ENCODE results near the gene CYP27C1.

CYP27C1 gene

DNA sequence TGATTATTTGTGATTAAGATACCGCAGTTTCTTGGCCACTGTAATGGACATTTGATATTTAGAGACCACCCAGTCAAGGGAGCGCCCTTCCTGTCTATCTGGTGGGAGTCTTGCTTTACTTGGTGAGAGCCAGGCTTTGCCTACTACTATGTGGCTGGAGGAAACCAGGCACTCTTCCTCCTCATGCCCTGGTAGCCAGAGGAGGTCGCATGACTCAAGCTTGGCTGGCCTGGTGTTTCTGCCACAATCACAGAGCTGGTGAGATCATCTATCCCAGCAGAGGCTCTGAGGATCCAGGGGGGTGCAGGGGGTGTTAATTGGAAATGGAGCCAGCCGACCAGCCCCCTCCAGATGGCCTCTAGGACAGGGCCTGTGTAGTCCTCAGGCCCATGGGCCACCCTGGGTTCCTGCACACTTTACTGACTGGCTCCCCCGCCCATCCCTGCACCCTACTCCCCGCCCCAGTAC lies 66.4 kb downstream of the CYP27C1 start:
- Mint-ChIP-seq H3K9me3 (no peaks in the 10 kb centered on the region), H3K27me3 (ENCODE audit: low read depth) (peaks cover 2% of the 10 kb centered on the region), H3K27ac (no peak overlapping the region), H3K4me3 (no peak overlapping the region), H3K4me1 (ENCODE audit: low read depth) (no peaks in the 10 kb centered on the region), H3K36me3 (ENCODE audit: low read depth) (no peaks in the 10 kb centered on the region)
- DNase-seq (ENCODE audit: low spot score): no peak

DNA sequence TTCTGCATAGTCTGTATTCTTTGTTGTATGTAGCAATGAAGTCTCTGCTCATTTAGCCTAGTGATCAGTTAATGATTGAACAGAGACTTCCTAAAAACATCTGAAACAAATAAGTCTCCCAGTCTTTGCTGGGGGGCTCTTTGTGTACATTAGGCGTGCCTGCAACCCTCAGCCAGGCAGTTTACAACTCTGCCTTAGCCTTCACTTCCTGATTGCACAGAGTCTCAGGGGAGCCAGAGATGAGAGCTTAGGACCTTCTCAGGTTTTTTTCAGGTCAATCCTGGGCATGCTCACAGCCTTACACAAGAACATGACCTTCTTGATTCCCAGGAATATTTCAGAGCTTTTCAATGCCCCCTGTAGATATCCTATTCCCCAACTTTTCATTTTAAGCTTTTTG lies 69.1 kb downstream of the CYP27C1 start:
- H3K36me3 Mint-ChIP-seq (ENCODE audit: low read depth): no peaks in the 10 kb centered on the region
- DNase-seq (ENCODE audit: low spot score): no peak
- peaks cover 2% of the 10 kb centered on the region for H3K27me3 Mint-ChIP-seq (ENCODE audit: low read depth)
- H3K9me3 Mint-ChIP-seq: no peaks in the 10 kb centered on the region
- H3K4me1 Mint-ChIP-seq (ENCODE audit: low read depth): no peaks in the 10 kb centered on the region
- no peak overlapping the region for H3K4me3 Mint-ChIP-seq
- no peak overlapping the region for H3K27ac Mint-ChIP-seq

DNA sequence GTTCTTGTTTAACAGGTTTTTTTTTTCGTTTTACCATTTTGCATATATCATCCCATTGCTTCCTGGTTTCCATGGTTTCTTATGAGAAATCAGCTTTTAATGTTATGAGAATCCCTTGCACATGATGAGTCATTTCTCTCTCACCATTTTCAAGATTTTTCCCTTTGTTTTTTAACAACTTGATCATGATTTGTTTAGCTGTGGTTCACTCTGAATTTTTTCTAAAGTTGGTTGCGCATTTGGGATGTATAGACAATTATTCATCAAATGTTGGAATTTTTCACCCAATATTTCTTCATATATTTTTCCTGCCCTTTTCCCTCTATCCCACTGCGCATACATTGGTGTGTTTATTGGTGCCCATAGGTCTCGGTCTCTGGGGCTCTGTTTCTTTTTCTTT lies 70.7 kb downstream of the CYP27C1 start:
- DNase-seq (ENCODE audit: low spot score): no peak
- no peaks in the 10 kb centered on the region for H3K36me3 Mint-ChIP-seq (ENCODE audit: low read depth)
- H3K27me3 Mint-ChIP-seq (ENCODE audit: low read depth): peaks cover 3% of the 10 kb centered on the region
- H3K27ac Mint-ChIP-seq: no peak overlapping the region
- H3K4me3 Mint-ChIP-seq: no peak overlapping the region
- H3K4me1 Mint-ChIP-seq (ENCODE audit: low read depth): no peaks in the 10 kb centered on the region
- no peaks in the 10 kb centered on the region for H3K9me3 Mint-ChIP-seq

DNA sequence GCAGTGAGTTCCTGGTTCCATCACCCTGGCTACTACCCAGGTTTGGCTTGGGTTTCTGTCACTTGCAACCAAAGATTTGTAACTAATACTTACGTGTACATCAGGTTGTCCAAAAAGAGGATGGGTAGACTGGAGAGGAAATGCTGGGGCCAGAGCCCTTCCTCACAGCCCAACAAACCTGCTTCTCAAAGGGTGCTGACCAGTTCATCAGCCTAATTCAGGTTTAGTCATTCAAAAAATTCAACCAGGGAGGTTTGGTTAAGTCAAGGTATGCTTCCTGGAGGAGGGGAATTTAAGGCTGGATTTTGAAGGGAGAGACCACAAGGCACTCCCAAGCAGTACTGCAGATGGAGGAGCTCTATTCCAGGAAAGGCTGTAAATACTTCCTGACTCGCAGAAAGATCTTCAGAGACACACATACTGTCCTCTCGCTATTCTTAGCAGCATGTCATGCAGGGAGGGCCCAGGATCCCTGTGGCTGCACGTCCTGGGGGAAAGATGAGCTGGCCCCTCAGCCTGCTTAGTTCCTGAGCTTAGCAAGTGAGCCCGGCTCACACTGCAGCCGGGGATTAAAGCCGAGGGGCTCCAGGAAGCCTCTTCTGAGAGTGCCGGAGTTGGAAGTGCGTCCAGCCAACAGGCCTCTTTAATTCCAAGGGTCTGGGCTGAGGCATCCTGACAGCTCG lies 73.1 kb downstream of the CYP27C1 start:
- DNase-seq (ENCODE audit: low spot score): no peak
- Mint-ChIP-seq H3K27me3 (ENCODE audit: low read depth) (peaks cover 3% of the 10 kb centered on the region), H3K27ac (no peak overlapping the region), H3K4me1 (ENCODE audit: low read depth) (no peaks in the 10 kb centered on the region), H3K9me3 (no peaks in the 10 kb centered on the region), H3K36me3 (ENCODE audit: low read depth) (no peaks in the 10 kb centered on the region), H3K4me3 (no peak overlapping the region)

DNA sequence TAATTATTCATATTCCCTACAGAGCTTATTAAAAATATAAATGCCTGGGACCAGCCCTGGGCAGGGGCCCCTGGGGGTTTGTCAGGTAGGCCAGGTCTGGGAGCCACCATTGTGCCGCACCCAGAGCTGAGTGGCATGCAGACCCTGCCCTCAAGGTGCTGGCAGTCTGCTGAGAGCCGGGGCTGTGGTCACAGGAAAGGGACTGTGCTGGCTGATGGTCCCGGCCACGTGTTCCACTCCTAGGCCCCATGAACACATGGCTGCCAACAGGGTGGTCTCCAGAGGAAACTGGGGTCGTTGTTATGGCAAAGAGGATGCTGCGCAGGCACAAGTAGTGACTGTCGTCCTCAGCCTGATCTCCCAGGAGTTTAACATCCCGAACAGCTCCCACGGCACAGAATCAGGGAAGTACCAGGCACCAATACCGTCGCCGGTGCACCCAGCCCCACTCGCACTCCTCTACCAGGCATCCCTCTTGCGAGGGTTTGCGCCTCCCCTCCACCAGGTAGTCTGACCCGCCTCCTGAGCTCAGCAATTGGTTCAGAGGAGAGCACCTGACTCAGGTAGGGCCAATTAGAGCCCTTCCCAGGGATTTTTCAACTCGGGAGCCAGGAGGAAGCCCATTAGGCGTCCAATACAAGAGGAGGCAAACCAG lies 73.9 kb downstream of the CYP27C1 start:
- Mint-ChIP-seq H3K4me3 (no peak overlapping the region), H3K9me3 (no peaks in the 10 kb centered on the region), H3K27me3 (ENCODE audit: low read depth) (peaks cover 6% of the 10 kb centered on the region), H3K27ac (no peak overlapping the region), H3K36me3 (ENCODE audit: low read depth) (no peaks in the 10 kb centered on the region), H3K4me1 (ENCODE audit: low read depth) (no peaks in the 10 kb centered on the region)
- DNase-seq (ENCODE audit: low spot score): no peak

DNA sequence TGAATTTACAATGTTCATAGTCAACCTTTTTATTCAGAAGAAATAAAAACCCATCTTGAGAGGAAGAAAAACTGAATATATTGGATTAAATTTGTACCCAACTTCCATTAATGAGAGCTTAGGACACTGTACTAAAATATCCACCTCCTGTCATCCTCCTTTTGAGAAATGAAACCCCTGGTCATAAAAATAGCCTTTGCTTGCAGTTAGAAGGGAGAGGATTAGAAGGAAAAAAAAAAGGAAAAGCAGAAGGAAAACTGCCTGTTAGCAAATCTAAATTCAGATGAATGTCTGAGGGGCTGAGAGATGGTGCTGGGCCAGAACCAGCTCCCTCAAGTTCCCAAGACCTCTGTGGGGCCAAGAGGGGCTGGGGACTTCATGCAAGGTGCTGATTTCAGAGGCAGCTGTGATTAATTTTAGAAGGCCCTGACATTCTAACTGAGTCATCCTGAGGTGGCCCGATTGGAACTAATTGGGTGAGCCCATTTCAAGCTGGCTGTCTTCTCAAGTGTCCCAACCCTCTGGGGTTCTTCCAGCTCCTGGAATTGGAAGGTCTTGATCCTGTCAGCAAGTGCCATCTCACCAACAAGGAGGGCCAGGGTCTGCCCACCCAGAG lies 74.7 kb downstream of the CYP27C1 start:
- no peak for DNase-seq (ENCODE audit: low spot score)

DNA sequence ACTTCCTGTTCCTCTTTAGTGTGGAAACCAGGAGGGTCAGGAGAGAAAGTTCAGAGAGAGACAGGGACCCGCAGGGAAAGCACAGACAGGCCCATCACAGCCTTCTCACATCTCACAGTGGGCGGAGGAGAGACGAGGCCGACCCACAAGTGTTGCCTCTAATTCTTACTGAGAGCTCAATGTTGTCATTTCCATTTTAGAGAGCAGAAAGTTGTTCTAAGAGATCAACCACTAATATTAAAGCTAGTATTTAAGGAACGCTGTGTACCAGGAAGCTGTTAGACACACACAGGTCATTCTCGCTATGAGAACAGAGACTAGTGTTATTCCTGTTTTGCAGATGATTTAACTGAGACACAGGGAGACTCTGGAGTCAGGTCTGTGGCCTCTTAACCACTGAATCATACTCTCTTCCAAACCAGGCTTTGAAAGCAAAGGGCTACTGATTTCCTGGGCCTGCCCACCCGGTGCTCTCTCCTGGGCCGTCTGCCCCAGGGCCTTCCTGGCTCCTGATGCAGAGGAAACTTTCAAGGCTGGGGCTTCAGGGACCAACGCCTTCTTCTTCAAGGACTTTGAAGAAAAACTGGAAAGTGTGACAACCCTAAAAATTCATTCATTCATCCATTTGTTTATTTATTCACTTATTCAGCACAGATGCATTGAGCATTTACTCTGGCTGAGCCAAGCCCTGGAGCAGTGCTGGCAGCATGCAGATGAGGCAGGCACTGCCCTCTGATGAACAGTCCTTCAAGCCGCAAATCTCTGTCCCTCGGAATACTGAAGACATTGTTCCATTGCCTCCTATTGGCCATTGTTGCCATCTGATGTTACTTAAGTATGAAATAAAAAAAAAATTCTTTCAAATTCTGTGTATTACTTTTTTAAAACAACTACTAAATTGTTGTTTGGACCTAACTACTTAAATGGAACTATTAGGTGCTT lies 76.0 kb downstream of the CYP27C1 start:
- H3K27ac Mint-ChIP-seq: no peak overlapping the region
- H3K4me1 Mint-ChIP-seq (ENCODE audit: low read depth): no peaks in the 10 kb centered on the region
- no peak for DNase-seq (ENCODE audit: low spot score)
- no peaks in the 10 kb centered on the region for H3K9me3 Mint-ChIP-seq
- H3K4me3 Mint-ChIP-seq: no peak overlapping the region
- H3K36me3 Mint-ChIP-seq (ENCODE audit: low read depth): no peaks in the 10 kb centered on the region
- H3K27me3 Mint-ChIP-seq (ENCODE audit: low read depth): peaks cover 18% of the 10 kb centered on the region

More for the DNA sequence above, 74.7 kb downstream of the CYP27C1 start:
- H3K4me1 Mint-ChIP-seq (ENCODE audit: low read depth): no peaks in the 10 kb centered on the region
- peaks cover 8% of the 10 kb centered on the region for H3K27me3 Mint-ChIP-seq (ENCODE audit: low read depth)
- H3K9me3 Mint-ChIP-seq: no peaks in the 10 kb centered on the region
- no peak overlapping the region for H3K27ac Mint-ChIP-seq
- H3K36me3 Mint-ChIP-seq (ENCODE audit: low read depth): no peaks in the 10 kb centered on the region
- H3K4me3 Mint-ChIP-seq: no peak overlapping the region

DNA sequence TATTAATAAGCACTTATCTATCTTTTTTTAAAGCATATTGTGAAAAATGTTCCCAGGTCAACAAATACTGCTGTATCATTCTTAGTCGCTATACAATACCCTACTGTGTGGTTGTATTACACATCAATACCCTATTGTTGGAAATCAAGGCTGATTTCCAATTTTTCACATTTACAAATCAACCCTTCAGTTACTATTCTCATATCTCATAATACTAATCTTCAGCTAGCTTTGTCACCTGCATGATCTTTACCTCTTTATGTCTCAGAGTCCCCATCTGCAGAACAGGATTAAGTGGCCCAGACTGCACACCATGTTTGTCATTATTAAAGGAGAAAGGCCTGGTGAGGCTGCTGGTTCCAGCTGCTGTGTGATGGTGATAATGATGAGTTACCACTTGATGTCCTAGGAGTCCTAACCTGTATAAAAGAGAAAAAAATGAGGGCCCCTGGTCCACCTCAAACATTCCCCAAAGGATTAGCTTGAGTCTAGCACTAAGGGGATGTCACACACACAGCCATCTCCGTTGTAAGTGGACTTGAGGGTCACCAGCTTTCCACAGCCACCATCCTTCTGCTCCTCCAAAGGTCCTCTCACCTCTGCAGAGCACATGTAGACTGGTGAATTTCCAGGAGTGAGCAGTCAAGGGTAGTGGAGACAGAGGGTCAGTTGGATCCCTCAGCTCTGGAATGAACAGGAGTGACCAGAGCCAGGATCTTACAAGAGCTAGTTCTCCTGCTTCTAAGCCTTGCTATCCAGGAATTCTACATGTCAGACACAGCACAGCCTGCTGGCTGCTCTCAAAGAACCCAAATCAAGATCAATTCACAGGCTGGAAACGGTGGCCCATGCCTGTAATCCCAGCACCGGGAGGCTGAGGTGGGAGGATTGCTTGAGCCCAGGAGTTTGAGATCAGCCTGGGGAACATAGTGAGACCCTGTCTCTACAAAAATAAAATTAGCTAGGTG lies 77.2 kb downstream of the CYP27C1 start:
- H3K4me1 Mint-ChIP-seq (ENCODE audit: low read depth): no peaks in the 10 kb centered on the region
- no peaks in the 10 kb centered on the region for H3K36me3 Mint-ChIP-seq (ENCODE audit: low read depth)
- H3K27ac Mint-ChIP-seq: no peak overlapping the region
- DNase-seq (ENCODE audit: low spot score): no peak
- H3K9me3 Mint-ChIP-seq: no peaks in the 10 kb centered on the region
- H3K27me3 Mint-ChIP-seq (ENCODE audit: low read depth): peaks cover 18% of the 10 kb centered on the region
- H3K4me3 Mint-ChIP-seq: no peak overlapping the region

DNA sequence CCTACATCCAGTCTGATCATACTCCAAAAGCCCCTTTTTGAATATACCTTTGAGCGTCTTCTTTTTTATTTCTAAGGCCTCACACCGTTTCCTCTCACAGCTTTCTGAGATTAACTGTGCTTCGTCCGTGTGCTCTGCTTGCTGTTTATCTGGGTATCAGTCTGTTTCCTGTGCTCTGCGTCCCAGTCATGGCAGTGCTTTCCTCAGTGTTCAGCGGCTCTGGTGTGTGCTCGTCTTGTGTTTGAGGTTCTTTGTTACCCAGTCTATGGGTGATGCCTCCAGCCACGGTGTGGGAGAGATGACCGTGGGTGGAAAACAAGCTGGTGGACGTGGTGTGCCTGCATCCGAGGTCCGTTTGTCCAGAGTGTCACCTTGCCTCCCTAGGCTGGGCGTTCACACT lies 79.6 kb downstream of the CYP27C1 start:
- no peak overlapping the region for H3K27ac Mint-ChIP-seq
- peaks cover 18% of the 10 kb centered on the region for H3K27me3 Mint-ChIP-seq (ENCODE audit: low read depth)
- H3K4me1 Mint-ChIP-seq (ENCODE audit: low read depth): no peaks in the 10 kb centered on the region
- no peak for DNase-seq (ENCODE audit: low spot score)
- no peaks in the 10 kb centered on the region for H3K9me3 Mint-ChIP-seq
- no peak overlapping the region for H3K4me3 Mint-ChIP-seq
- no peaks in the 10 kb centered on the region for H3K36me3 Mint-ChIP-seq (ENCODE audit: low read depth)

DNA sequence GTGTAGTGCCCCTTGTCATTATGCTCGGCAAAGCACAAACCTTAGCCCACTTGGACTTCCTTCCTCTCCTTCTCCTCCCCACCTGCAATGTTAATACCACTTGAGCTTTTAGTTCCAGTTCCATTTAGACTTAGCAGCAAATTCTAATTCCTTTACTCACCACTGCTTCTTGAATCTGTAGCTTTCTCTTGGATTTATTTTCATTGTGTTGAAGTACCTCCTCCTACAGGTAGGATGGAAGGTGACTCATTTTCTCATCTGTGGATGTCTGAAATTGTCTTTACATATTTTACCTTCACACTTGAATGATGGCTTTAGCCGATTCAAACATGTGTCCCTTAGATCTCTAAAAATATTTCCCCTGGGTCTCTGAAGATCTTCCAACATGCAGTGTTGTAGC lies 80.3 kb downstream of the CYP27C1 start:
- no peaks in the 10 kb centered on the region for H3K9me3 Mint-ChIP-seq
- no peak overlapping the region for H3K4me3 Mint-ChIP-seq
- no peak overlapping the region for H3K27ac Mint-ChIP-seq
- no peaks in the 10 kb centered on the region for H3K36me3 Mint-ChIP-seq (ENCODE audit: low read depth)
- DNase-seq (ENCODE audit: low spot score): no peak
- H3K27me3 Mint-ChIP-seq (ENCODE audit: low read depth): peaks cover 16% of the 10 kb centered on the region
- no peaks in the 10 kb centered on the region for H3K4me1 Mint-ChIP-seq (ENCODE audit: low read depth)

DNA sequence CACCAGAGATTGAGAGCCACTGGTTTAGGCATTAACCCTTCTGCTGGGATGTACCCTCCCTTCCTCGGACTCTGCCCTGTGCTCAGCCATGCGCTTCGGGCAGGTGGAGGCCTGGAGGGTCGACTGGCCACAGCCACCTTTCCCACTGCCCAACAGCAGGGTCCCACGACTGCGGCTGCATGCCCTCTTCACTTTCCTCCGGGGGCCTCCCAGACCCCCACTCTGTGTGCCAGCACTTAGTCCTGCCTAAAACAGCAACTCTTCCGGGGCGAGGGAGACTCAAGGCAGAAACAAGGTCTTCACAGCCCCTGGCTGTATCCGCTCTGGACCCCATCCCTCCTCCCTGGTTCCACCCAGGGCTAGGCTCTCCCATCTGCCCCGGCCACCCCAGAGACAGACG lies 81.8 kb downstream of the CYP27C1 start:
- no peaks in the 10 kb centered on the region for H3K9me3 Mint-ChIP-seq
- H3K27ac Mint-ChIP-seq: no peak overlapping the region
- H3K27me3 Mint-ChIP-seq (ENCODE audit: low read depth): peaks cover 16% of the 10 kb centered on the region
- no peaks in the 10 kb centered on the region for H3K4me1 Mint-ChIP-seq (ENCODE audit: low read depth)
- no peak for DNase-seq (ENCODE audit: low spot score)
- H3K4me3 Mint-ChIP-seq: no peak overlapping the region
- H3K36me3 Mint-ChIP-seq (ENCODE audit: low read depth): no peaks in the 10 kb centered on the region

DNA sequence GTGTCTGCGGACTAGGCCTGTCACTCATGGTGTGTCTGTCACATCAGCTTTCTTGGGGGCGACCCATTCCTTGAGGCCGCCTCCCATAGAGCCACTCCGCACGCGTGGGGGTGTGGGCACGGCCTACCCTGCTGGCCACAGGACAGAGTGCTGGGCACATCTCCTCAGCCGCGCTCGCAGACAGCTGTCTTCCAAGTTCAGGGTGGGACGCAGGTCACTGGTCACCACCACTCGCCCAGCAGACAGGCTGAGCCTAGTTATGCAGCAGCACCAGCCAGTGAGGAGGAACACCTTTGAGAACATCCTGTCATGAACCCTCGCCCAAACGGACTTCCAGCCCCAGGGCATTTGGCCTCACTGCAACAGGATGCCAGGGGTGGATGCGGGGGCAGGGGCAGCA lies 82.4 kb downstream of the CYP27C1 start:
- Mint-ChIP-seq H3K9me3 (no peaks in the 10 kb centered on the region), H3K4me3 (no peak overlapping the region), H3K27ac (no peak overlapping the region), H3K36me3 (ENCODE audit: low read depth) (no peaks in the 10 kb centered on the region), H3K4me1 (ENCODE audit: low read depth) (no peaks in the 10 kb centered on the region), H3K27me3 (ENCODE audit: low read depth) (peaks cover 16% of the 10 kb centered on the region)
- DNase-seq (ENCODE audit: low spot score): no peak

DNA sequence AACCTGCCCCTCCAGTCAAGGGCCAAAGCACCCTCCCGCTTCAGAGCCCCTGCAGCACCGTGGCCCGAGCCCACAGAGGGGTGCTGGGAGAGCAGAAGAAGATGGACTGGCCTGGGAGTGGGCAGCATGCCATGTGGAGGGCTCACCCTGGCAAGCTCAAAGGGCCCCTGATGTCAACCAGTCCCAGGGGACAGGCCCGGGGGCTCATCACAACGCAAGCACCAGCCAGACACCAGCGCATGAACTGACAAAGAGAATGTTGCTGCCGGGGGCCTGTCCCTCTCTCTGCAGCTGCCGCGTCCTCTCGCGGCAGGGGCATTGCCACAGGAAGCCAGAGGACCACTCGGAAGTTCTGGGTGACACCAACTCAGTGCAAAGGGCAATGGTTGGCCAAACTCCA lies 82.9 kb downstream of the CYP27C1 start:
- no peak for DNase-seq (ENCODE audit: low spot score)
- Mint-ChIP-seq H3K4me1 (ENCODE audit: low read depth) (no peaks in the 10 kb centered on the region), H3K27me3 (ENCODE audit: low read depth) (peaks cover 16% of the 10 kb centered on the region), H3K36me3 (ENCODE audit: low read depth) (no peaks in the 10 kb centered on the region), H3K9me3 (no peaks in the 10 kb centered on the region), H3K27ac (no peak overlapping the region), H3K4me3 (no peak overlapping the region)
